NCI-H446 treated with DMSO at 0.1 percent for 48 hours (cell line): Measurements from ENCODE around the gene RPA4.
"Not testable (repeated sequence)": the region's sequence is repeated elsewhere in the genome, so short reads cannot be mapped to it uniquely, and the experiment has no call there.

Experiments
- DNase-seq: peaks from one replicate; lab custom pipeline; 2025; lab: John Stamatoyannopoulos, UW

The RPA4 gene

GRCh38 chrX:96883608-96884007 is at the start of gene RPA4:
TSS of gene RPA4 (plus strand) at chrX:96883908. CDS start at chrX:96884311, 403 bp downstream.
- no peak for DNase-seq

GRCh38 chrX:96834137-96834536 is 49.6 kb upstream of the RPA4 start:
- no peak for DNase-seq

DNA sequence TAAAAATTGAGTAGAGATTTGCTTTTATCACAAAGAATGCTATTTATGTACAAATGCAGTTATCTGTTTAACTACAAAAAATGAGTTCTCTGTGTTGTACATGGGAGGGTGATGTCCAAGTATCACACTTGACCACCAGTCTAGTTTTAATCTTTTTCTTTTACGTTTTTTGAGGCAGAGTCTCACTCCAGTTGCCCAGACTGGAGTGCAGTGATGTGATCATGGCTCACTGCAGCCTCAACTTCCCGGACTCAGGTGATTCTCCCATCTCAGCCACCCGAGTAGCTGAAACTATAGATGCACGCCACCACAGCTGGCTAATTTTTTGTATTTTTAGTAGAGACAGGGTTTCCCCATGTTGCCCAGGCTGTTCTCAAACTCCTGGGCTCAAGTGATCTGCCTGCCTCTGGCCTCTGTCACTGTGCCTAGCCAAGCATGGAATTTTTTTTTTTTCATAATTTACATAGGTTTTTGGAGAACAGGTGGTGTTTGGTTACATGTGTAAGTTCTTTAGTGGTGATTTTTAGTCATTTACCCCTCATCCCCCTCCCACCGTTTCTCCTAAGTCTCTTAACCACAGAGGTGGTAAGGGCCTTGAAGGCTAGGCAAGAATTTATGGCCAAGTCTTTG is 47.9 kb upstream of the RPA4 start:
- DNase-seq = no peak

GRCh38 chrX:96837808-96838207 is 45.9 kb upstream of the RPA4 start:
- DNase-seq = no peak

- no peak for DNase-seq
These were observed 45.2 kb upstream of the RPA4 start for GRCh38 chrX:96838537-96838936.

- no peak for DNase-seq
These were observed 42.4 kb upstream of the RPA4 start for GRCh38 chrX:96841325-96841724.

- DNase-seq = not testable (repeated sequence)
These were observed 41.8 kb upstream of the RPA4 start for GRCh38 chrX:96841866-96842265.

DNA sequence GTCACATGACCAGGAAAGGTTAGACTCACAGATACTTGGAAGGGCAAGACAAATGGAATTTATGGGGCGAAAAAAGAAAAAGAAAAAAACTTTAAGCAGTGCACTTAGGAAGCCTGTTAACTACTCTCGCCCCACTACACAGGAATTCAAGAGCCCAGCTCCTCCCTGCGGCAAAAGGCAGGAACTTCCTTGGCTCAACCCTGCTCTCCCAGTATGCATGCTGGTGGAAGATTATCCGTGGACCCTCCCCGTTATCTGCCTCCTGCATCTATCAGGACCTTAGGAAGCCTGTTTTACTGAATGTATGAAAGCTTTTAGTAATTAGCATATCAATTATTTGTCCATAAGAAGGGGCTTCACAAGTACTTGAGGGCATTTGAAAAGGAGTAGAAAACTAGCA is 40.1 kb upstream of the RPA4 start:
- DNase-seq = no peak

DNA sequence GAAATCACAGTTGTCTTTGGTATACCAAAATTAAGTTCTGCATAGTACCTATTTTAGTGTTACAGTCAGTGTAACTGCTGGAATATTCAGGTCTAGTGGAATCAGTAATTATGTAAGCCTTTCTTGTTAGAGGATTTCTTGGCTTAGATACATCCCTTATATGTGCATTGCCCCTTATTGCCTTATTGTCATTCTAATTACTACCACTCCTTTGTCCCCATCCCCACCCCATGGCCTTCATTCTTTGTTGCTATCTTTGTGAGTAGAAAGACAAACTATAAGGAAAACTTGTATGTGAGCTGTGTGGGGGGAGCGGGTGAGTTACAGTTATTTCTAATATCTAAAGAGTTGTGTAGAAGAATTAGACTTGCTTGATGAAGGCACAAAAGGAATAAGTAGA is 36.9 kb upstream of the RPA4 start:
- no peak for DNase-seq

DNA sequence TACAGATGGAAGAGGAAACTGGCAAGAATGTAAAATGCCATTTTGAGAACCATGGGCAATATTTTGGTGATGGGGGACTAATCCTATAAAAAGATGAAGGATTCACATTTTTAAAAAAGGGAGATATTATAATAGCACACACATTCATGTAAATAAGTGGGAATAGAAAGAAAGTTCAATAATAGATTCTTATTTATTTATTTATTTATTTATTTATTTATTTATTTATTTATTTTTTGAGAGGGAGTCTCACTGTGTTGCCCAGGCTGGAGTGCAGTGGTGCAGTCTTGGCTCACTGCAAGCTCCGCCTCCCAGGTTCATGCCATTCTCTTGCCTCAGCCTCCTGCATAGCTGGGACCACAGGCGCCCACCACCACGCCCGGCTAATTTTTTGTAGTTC is 24.3 kb upstream of the RPA4 start:
- DNase-seq = not testable (repeated sequence)

DNA sequence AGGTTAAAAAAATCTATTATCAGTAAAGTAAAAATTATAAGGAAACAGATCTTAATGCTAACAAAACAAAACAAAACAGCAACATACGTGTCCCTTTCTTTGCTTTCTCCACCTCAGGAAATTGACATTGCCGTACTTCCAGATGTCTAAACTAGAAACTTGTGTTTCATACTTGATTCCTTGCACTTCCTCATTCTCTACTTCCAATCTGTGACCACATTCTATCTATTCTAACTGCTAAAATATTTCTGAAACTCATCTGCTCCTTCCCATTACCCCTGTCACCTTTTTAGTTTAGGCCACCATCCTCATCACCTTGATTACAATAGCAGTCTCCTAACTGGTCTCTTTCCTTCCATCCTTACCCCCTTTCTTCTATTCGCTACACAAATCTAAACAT is 22.5 kb upstream of the RPA4 start:
- DNase-seq = no peak

DNA sequence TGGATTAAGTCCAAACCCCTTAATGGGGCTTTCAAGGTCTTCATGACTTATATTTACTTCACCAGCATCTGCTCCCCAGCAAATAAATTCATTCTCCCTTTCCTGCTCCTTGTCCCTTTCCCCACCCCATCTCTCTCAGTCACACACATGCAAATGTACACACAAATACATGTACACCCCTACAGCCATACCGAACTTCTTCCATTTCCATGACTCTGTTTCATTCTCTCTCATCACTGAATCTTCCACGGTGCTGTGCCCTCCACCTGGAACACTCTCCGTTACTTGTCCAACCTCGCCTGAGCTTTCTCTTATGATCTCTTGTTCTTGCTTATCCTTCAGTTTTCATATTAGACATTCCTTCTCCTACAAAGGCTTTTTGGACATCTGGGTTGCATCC is 22.0 kb upstream of the RPA4 start:
- DNase-seq = peak; percentile 17

GRCh38 chrX:96884027-96884426 is 319 bp downstream of the RPA4 start:
- no peak for DNase-seq

DNA sequence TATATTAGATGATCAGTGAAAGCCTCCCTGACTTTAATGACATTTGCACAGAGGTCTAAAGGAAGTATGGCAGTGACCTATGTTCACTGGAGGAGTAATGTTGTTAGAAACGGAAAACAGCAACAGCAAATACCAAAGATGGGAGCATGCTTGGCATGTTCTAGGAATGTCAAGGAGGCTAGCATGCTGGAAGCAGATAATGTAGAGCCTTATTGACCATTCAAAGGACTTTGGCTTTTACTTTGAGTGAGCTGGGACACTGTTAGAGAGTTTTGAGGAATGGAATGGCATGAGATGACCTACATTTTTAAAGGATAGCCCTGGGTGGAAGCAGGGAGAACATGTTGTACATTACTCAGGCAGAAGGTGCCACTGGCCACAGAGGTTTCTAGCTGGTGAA is 6.0 kb downstream of the RPA4 start:
- no peak for DNase-seq

- peak; percentile 83 for DNase-seq
These were observed 23.0 kb downstream of the RPA4 start for GRCh38 chrX:96906741-96907140.

GRCh38 chrX:96907516-96908272 is 24.0 kb downstream of the RPA4 start:
- peak; percentile 68 for DNase-seq

DNA sequence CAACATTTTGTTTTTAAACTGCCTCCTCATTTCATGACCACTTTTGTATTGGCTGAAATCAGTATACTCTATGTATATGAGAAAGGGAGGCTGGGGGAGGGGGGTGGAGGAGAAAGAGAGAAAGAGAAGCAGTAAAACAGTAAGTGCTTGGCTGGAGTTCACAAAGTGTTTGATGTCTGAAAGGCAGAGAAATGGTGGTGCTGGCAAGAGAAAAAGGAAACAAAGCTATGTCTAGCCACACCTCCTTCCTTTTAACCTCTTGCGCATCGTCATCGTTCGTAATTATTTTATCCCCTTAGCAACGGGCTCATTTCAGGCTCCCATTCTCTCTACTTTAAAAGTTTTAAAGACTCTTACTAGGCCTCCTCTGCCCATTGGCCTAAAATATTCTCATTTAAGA is 25.6 kb downstream of the RPA4 start:
- DNase-seq = peak; percentile 98

GRCh38 chrX:96918864-96919263 is 35.2 kb downstream of the RPA4 start:
- no peak for DNase-seq

GRCh38 chrX:96919672-96920071 is 36.0 kb downstream of the RPA4 start:
- no peak for DNase-seq

DNA sequence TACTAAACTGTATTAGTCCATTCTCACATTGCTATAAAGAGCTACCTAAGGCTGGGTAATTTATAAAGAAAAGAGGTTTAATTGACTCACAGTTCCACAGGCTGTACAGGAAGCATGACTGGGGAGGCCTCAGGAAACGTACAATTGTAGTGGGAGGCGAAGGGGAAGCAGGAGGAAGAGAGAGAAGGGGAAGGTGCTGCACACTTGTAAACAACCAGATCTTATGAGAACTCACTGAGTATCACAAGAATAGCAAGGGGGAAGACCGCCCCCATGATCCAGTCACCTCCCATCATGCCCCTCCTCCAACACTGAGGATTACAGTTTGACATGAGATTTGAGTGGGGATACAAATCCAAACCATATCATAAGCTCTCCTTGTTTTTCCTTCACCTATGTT is 40.9 kb downstream of the RPA4 start:
- no peak for DNase-seq

DNA sequence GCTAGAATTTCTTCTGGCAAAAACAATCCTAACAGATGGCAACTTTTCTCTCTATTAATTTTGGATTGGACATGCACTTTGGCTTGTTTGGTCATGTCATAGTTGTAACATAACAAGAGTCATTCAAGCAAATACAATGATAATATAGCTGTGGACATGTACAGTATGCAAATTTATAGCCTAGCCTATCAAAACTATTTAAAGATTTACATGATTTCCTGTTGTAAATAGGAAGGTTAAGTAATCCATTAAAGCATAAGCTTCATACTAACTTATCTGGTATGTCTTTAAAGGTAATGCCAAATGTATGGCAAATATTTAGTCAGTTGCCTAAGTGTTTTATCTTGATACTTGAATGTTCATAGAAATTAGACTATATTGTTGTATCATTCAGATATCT is 45.3 kb downstream of the RPA4 start:
- DNase-seq = peak; percentile 95
